HG03039 (cell line): ENCODE data around the gene CEACAM18.

ENCODE experiments used
- ATAC-seq: cut with Tn5 transposase; IDR thresholded peaks from one replicate; pipeline ENCODE4 v1.9.1; 2021; ENCODE audit warnings: mild to moderate bottlenecking, moderate library complexity; ENCODE audit not compliant: unreplicated experiment

CEACAM18 gene

DNA sequence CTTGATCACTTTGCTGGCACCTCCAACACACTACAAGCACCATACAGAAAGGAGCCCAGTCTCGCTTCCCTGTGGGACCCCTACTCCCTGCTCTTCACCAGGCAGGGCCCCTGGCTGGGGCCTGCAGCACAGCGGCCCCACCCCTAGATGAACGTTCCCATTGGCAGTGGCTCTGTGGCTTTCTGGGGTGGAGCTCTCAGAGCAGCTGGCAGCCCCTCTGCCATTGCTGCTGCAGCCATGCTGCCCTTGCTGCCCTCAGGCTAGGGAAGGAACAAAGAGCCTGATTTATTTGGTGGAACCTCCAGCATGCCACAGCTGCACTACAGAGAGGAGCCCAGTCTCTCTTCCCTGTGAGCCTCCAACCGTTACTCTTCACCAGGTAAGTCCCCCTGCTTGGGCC, 47.3 kb downstream of the CEACAM18 start:
- ATAC-seq, result no peak

DNA sequence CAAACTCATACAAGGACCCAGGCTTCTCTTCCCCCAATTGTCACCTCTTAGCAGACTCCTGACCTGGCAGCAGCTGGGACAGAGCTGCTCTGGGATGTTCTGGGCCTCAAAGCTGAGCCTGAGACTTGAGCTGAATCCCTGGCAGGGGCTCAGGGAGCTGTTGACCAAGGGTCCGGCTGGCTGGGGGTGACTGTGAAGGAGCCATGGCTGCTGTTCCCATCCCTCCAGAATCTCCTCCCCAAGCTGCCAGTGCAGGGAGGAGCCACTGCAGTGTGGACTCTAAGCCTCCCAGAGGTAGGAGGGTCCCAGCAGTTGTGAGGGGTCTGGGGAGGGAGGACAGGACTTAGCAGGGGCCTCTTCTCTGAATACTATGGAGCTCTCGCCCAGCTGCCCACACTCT, 51.0 kb downstream of the CEACAM18 start:
- ATAC-seq, result no peak

DNA sequence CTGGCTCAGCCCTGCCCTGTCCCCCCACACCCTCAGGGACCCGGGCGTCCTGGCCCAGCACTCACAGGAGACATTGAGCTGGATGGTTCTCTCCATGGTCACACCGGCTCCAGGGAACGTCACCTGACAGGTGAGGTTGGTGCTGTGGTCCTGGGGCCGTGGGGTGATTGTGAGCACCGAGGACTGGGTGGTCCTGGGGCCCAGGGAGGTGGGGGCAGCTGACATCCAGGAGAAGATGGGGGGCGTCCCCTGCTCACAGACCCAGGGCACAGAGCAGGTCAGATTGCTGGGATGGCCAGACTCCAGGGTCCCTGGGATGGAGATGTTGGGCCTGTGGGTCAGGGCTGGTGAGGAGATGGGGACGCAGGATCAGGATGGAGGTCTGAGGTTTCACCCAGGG, 52.3 kb downstream of the CEACAM18 start:
- ATAC-seq, result no peak

DNA sequence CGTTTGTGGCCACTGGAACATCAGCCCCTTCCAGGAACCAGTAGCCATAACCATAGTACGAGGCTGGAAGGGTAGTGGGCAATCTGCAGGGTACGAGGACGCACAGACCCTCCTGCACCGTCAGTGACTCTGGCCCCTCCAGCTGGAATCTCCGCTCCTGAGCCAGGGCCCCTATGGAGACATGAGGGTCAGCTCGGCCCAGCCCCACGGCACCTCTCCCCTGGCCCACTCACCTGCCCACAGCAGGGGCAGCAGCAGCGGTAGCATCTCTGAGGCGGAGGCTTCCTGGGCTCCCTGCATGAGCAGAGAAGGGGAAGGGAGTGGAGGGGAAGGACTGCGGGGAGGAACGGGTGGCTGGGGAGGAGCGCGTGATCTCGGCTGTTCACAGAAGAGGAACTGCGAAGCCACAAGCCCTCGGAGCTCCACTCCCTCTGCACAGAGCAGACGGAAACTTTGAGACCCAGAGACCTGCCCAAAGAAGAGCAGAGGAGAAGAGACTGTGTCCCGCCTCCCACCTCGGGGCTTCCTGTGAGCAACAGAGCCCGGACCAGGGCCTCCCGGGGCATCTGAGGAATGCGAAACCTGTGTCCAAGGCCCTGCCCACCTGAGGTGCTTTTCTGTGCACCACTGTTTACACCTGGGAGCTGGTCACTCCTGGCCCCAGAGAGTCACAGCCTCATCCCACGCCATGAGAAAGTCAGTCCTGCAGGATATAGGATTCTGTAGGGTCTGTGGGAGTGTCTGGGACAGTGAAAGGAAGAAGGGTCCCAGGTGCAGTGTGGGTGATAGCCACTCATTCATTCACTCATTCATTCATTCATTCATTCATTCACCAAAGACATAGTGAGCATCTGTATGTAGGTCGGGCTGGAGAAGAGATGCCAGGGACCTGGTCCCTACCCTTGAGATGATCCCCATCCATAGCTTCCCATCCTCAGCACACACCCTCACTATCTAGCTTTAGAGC, 53.3 kb downstream of the CEACAM18 start, which contains the start of gene SIGLEC6:
SIGLEC6 (minus strand) TSS at position 322 of the 967 bp plus-strand sequence; CDS start at position 300, 22 bp downstream.
- ATAC-seq, result peak; percentile 61

DNA sequence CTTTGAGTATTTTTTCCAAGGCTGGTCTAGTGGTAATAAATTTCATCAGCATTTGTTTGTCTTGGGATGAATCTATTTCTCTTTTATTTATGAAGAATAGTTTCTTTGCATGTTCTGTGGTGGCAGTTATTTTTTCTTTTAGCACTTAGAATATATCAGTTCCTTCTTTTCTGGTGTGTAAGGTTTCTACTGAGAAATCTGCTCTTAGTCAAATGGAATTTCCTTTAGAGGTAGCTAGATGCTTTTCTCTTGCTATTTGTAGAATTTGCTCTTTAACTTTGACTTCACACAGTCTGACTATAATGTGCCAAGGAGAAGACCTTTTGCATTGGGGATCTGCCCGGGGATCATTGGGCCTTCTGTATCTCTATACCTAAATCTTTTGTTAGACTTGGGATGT, 57.2 kb downstream of the CEACAM18 start:
- ATAC-seq, result no peak

DNA sequence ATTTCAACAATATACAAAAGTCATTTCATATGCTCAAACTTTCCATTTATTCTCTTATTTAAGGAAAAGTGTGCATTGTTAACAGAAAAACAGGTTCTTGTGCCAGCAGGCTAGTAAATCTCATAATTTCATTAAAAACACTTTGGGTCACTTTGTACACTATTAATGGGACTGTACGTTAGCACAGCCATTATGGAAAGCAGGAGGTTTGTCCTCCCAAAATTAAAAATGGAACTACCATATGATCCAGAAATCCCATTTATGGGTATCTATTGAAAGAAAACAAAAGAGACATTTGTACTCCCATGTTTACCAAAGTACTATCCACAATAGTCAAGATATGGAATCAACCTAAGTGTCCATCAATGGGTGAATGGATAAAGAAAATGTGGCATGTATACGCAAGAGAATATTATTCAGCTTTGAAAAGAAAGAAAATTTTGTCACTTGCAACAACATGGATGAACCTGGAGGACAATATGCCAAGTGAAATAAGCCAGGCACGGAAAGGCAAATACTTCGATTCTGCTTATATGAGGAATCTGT, 61.6 kb downstream of the CEACAM18 start:
- no peak for ATAC-seq
